WERI-Rb-1 (cell line): ENCODE data around the gene TARM1.

Experiments
- DNase-seq: peaks from one replicate; pipeline ENCODE4 v3.0.0-alpha.2; 2020
- H3K27ac ChIP-seq: fragments of 250-450 bp; sonication (Bioruptor Pico); 2 replicates; pipeline ENCODE4 v1.5.1; 2020; ENCODE audit warnings: mild to moderate bottlenecking, moderate library complexity
- H3K27me3 ChIP-seq: fragments of 250-450 bp; sonication (Bioruptor Pico); 2 replicates; pipeline ENCODE4 v1.5.1; 2021; ENCODE audit warnings: mild to moderate bottlenecking, low read depth, moderate library complexity; ENCODE audit not compliant: insufficient read depth, severe bottlenecking
- H3K36me3 ChIP-seq: fragments of 250-450 bp; sonication (Bioruptor Pico); 2 replicates; pipeline ENCODE4 v1.5.1; 2020; ENCODE audit warnings: mild to moderate bottlenecking, moderate library complexity
- H3K4me3 ChIP-seq: 2 replicates; pipeline ENCODE4 v1.5.1; 2011; ENCODE audit warnings: low read depth, mild to moderate bottlenecking, control low read depth, low read length
- H3K9me3 ChIP-seq: fragments of 250-450 bp; sonication (Bioruptor Pico); 2 replicates; pipeline ENCODE4 v1.5.1; 2021; ENCODE audit warnings: mild to moderate bottlenecking, moderate library complexity; ENCODE audit not compliant: severe bottlenecking
- TF ChIP-seq, protein P1 (sequence below): IDR thresholded peaks from 2 replicates; pipeline ENCODE4 v1.5.1; 2011; ENCODE audit warnings: low read depth, mild to moderate bottlenecking, control low read depth, inconsistent platforms, low read length

Gene TARM1

DNA sequence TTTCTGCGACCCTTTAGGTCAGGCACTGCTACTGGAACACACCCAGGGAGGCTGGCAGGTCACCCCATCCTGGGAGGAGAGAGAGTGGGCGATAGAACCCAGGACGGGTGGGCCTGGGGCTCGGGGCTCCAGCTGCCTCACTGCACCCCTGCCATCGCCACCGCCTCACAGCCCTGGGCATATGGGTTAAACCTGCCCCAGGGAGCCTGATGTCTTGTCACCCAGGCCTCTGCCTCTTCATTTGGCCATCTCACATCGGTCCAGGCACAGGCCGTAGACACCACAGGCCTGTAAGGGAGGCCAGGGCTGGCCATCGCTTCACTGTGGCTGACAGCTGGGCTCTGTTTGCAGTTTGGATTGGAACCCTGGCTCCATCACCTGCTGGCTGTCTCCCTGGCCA, 44.5 kb upstream of the TARM1 start:
- Histone ChIP-seq H3K36me3 (peaks cover 68% of the 10 kb centered on the region), H3K27me3 (no peaks in the 10 kb centered on the region), H3K9me3 (no peaks in the 10 kb centered on the region), H3K27ac (no peak overlapping the region), H3K4me3 (no peak overlapping the region)
- TF ChIP-seq, protein P1, sequence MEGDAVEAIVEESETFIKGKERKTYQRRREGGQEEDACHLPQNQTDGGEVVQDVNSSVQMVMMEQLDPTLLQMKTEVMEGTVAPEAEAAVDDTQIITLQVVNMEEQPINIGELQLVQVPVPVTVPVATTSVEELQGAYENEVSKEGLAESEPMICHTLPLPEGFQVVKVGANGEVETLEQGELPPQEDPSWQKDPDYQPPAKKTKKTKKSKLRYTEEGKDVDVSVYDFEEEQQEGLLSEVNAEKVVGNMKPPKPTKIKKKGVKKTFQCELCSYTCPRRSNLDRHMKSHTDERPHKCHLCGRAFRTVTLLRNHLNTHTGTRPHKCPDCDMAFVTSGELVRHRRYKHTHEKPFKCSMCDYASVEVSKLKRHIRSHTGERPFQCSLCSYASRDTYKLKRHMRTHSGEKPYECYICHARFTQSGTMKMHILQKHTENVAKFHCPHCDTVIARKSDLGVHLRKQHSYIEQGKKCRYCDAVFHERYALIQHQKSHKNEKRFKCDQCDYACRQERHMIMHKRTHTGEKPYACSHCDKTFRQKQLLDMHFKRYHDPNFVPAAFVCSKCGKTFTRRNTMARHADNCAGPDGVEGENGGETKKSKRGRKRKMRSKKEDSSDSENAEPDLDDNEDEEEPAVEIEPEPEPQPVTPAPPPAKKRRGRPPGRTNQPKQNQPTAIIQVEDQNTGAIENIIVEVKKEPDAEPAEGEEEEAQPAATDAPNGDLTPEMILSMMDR = no peak
- no peak for DNase-seq

DNA sequence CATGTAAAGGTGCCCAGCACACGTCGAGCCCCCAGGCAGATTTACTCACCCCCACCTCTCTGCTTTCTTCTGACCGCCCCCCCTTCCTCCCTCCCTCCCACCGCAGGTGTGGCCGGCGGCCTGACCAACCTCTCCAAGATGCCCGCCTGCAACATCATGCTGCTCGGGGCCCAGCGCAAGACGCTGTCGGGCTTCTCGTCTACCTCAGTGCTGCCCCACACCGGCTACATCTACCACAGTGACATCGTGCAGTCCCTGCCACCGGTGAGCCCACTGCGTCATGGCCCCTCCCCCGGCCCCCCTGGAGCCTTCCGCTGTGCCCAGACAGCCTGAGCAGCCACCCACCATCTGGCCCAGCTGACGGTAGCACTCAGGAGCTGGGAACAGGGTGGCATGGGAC, 43.2 kb upstream of the TARM1 start:
- H3K27me3 ChIP-seq = no peaks in the 10 kb centered on the region
- TF ChIP-seq, protein P1 = no peak
- H3K27ac ChIP-seq = no peak overlapping the region
- H3K36me3 ChIP-seq = peaks cover 71% of the 10 kb centered on the region
- no peak for DNase-seq
- H3K9me3 ChIP-seq = no peaks in the 10 kb centered on the region
- no peak overlapping the region for H3K4me3 ChIP-seq

DNA sequence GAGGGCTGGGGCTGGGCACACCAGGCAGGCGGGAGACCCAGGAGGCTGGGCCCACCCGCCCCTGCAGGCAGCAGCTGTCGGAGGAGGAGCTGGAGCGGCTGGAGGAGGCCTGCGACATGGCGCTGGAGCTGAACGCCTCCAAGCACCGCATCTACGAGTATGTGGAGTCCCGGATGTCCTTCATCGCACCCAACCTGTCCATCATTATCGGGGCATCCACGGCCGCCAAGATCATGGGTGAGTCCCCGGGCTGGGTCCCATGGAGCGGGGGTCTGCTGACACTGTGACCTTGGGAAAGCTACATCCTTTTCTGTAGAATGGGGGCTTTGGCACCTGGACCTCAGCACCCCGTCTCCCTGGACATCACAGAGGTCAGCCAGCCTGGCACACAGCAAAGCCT, 42.5 kb upstream of the TARM1 start:
- Histone ChIP-seq H3K27me3 (no peaks in the 10 kb centered on the region), H3K27ac (no peak overlapping the region), H3K36me3 (peaks cover 68% of the 10 kb centered on the region), H3K9me3 (no peaks in the 10 kb centered on the region), H3K4me3 (no peak overlapping the region)
- TF ChIP-seq, protein P1 = no peak
- no peak for DNase-seq

DNA sequence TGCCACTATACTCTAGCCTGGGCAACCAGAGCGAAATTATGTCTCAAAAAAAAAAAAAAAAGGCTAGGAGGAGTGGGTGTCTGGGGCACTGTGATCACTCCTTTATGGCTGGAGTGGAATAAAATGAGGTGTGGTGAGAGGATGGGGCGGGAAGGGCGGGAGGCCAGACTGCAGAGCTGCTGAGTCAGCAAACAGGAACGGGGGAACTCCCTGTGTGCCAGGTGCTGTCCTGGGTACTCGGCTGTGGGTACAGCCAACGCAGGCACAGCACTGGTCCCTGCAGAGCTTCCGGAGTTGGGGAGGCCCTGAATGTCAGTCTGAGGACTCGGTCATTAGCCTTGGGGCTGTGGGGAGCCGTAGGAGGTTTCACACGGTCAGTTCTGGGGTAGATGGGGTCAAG, 40.1 kb upstream of the TARM1 start:
- no peak overlapping the region for H3K27ac ChIP-seq
- DNase-seq = no peak
- H3K9me3 ChIP-seq = no peaks in the 10 kb centered on the region
- H3K27me3 ChIP-seq = no peaks in the 10 kb centered on the region
- no peak overlapping the region for H3K4me3 ChIP-seq
- TF ChIP-seq, protein P1 = no peak
- H3K36me3 ChIP-seq = peaks cover 58% of the 10 kb centered on the region

DNA sequence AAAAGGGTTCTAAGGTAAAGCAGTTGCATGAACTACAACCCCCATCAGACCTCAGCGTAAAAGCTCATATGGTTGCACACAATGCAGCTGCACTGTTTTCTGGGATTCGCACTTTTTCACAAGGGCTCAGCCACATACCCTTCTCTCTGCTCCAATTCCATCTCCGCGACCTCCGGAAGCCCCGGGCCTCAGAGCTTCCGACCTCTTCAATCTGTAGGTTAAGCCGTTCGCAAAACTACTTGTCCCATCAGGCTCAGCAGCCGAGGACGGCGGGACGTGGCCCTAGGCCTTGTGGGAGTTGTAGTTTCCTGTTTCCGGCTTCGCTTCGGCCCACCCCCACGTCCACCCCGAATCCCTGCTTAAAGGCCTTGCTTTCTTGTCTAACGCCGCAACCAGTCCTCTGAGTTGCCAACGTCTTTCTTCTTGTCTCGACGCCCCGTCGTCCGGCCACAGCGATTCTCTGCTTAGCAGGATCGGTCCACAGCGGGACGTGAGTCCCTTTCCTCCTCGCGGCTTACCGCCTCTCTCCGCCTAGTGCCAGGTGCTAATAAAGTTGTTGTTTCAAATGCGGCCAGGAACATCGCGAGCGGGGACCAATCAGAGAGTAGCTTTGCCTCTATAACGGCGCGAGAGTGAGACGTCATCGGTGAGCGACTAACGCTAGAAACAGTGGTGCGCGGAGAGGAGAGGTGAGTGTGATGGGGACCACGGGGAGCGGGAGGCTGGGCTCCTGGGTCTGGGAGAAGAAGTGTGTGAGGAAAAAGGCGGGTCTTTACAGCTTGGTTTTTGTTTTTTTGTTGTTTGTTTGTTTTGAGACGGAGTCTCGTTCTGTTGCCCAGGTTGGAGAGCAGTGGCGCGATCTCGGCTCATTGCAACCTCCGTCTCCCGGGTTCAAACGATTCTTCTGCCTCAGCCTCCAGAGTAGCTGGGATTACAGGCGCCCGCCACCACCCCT, 34.2 kb upstream of the TARM1 start, which contains the start of the genes PRPF31 and TFPT:
PRPF31 (plus strand) TSS at position 646 of the 955 bp plus-strand sequence. CDS start 2,525 bp downstream, outside the sequence.
TFPT (minus strand) TSS at position 549 of the 955 bp plus-strand sequence; CDS start at position 161, 388 bp downstream.
- Histone ChIP-seq H3K27me3 (no peaks in the 10 kb centered on the region), H3K36me3 (peaks cover 36% of the 10 kb centered on the region), H3K9me3 (no peaks in the 10 kb centered on the region), H3K4me3 (peak within 1 kb of the TSS; percentile 52), H3K27ac (peak within 1 kb of the TSS; percentile 96)
- TF ChIP-seq, protein P1 = no peak
- DNase-seq = peak; percentile 95
